B cell (primary cell): ENCODE measurements around the gene CLASP2. TPM values are rescaled to one million over a fixed set of nuclear protein-coding genes. Genes with fewer than 3 reads are reported as not detected.

Experiments
- ATAC-seq: fragments of 200-7000 bp; cut with Tn5 transposase; one replicate; pipeline ENCODE4 v1.10.0; 2021; ENCODE audit warnings: low read depth, mild to moderate bottlenecking, moderate number of reproducible peaks, moderate library complexity
- CTCF ChIA-PET: fragments of 350-600 bp; sonication (Branson Sonifier 250); formaldehyde crosslinking; loops from one replicate; lab custom pipeline; 2021; ENCODE audit warnings: antibody characterized with exemption, inconsistent platforms; lab: Charles Lee
- POLR2A ChIA-PET: fragments of 350-600 bp; sonication (Branson Sonifier 250); formaldehyde crosslinking; loops from one replicate; lab custom pipeline; 2021; ENCODE audit warnings: antibody characterized with exemption; lab: Charles Lee
- DNase-seq: peaks from one replicate; pipeline ENCODE4 v3.0.0; 2013
- H2AFZ ChIP-seq: 2 replicates; pipeline ENCODE4 v1.6.1; 2012; ENCODE audit warnings: mild to moderate bottlenecking, low read depth, low read length; ENCODE audit not compliant: insufficient read depth, poor library complexity, severe bottlenecking
- H3K27ac ChIP-seq, 2 donors: 1 replicate in 1 of 2; 2 replicates in 1 of 2; pipeline ENCODE4 v1.5.1; 2012 to 2013; ENCODE audit warnings: low read length in 2 of 2, mild to moderate bottlenecking in 2 of 2, moderate library complexity in 1 of 2
- H3K27me3 ChIP-seq, 4 experiments: fragments of 200-600 bp in 1 of 4; sonication (generic) in 1 of 4; replicated peaks in 1 of 4; 1 replicate in 2 of 4; 2 replicates in 2 of 4; pipeline versions ENCODE4 v1.6.1 to v1.7.0; 2013 to 2016; ENCODE audit warnings: low read length in 3 of 4, mild to moderate bottlenecking in 2 of 4, mixed read lengths in 1 of 4, moderate library complexity in 1 of 4; ENCODE audit not compliant: insufficient read depth in 4 of 4, control insufficient read depth in 3 of 4; ENCODE audit errors: control extremely low read depth in 1 of 4
- H3K36me3 ChIP-seq, 2 experiments: replicated peaks in 1 of 2; 1 replicate in 1 of 2; 2 replicates in 1 of 2; pipeline versions ENCODE4 v1.6.1 to v1.7.1; 2013; ENCODE audit warnings: low read length in 1 of 2; ENCODE audit not compliant: insufficient read depth in 2 of 2, control insufficient read depth in 1 of 2; ENCODE audit errors: control extremely low read depth in 1 of 2, extremely low read depth in 1 of 2
- H3K4me1 ChIP-seq, 2 donors: fragments of 200-600 bp in 1 of 2; sonication (generic) in 1 of 2; 1 replicate in 1 of 2; 2 replicates in 1 of 2; pipeline versions ENCODE4 v1.5.1 to v1.6.1; 2013 to 2017; ENCODE audit warnings: low read length in 2 of 2; ENCODE audit not compliant: control insufficient read depth in 2 of 2, insufficient read depth in 2 of 2
- H3K4me2 ChIP-seq: replicated peaks from 2 replicates; pipeline ENCODE3; 2012; ENCODE audit warnings: mild to moderate bottlenecking, low read depth, low read length; ENCODE audit not compliant: poor library complexity, severe bottlenecking
- H3K4me3 ChIP-seq, 5 experiments: fragments of 200-600 bp in 1 of 5; sonication (generic) in 1 of 5; 1 replicate in 3 of 5; 2 replicates in 2 of 5; pipeline versions ENCODE4 v1.5.1 to v1.7.0; 2011 to 2016; ENCODE audit warnings: low read length in 4 of 5, mild to moderate bottlenecking in 4 of 5, low read depth in 2 of 5, control low read depth in 1 of 5, moderate library complexity in 1 of 5; ENCODE audit not compliant: insufficient read depth in 1 of 5; ENCODE audit errors: control extremely low read depth in 1 of 5, extremely low read depth in 1 of 5
- H3K79me2 ChIP-seq: fragments of 200-600 bp; sonication (generic); one replicate; pipeline ENCODE4 v1.6.0; 2016; ENCODE audit warnings: low read length; ENCODE audit not compliant: control insufficient read depth, insufficient read depth
- H3K9ac ChIP-seq: fragments of 200-600 bp; sonication (generic); 2 replicates; pipeline ENCODE4 v1.6.1; 2017; ENCODE audit warnings: mild to moderate bottlenecking, low read length, moderate library complexity
- H3K9me3 ChIP-seq, 3 donors: one replicate each; pipeline versions ENCODE4 v1.6.1 to v1.7.1; 2013; ENCODE audit warnings: low read length in 2 of 3; ENCODE audit not compliant: control insufficient read depth in 2 of 3, insufficient read depth in 1 of 3; ENCODE audit errors: control extremely low read depth in 1 of 3
- H4K20me1 ChIP-seq: 2 replicates; pipeline ENCODE4 v1.6.0; 2012; ENCODE audit warnings: mild to moderate bottlenecking, low read length; ENCODE audit not compliant: insufficient read depth, control insufficient read depth, poor library complexity, severe bottlenecking
- H3K27ac Mint-ChIP-seq: one replicate; pipeline ENCODE4 v1.8.0; 2021; ENCODE audit warnings: mixed read lengths
- H3K27me3 Mint-ChIP-seq: one replicate; pipeline ENCODE4 v1.8.0; 2021; ENCODE audit warnings: mixed read lengths
- H3K4me1 Mint-ChIP-seq: one replicate; pipeline ENCODE4 v1.8.0; 2021; ENCODE audit warnings: mixed read lengths
- H3K4me3 Mint-ChIP-seq: one replicate; pipeline ENCODE4 v1.8.0; 2021; ENCODE audit warnings: mixed read lengths
- H3K9me3 Mint-ChIP-seq: one replicate; pipeline ENCODE4 v1.8.0; 2022; ENCODE audit warnings: mixed read lengths; ENCODE audit not compliant: insufficient read depth
- EZH2 ChIP-seq: IDR thresholded peaks from 2 replicates; pipeline ENCODE4 v1.6.1; 2012; ENCODE audit warnings: borderline replicate concordance, low read depth, mild to moderate bottlenecking, moderate library complexity, low read length; ENCODE audit not compliant: insufficient read depth, poor library complexity, severe bottlenecking
- WGBS: methylation state at CpG from one replicate; pipeline ENCODE4 v1.1.5; 2013; ENCODE audit warnings: missing lambda C conversion rate; ENCODE audit not compliant: insufficient coverage; 5-methylcytosine and 5-hydroxymethylcytosine counted together
- intact Hi-C: fragments of 100-400 bp; cut with micrococcal nuclease; formaldehyde crosslinking; loops from one replicate; pipeline ENCODE4 v1.10.0; 2022
- polyA plus RNA-seq: library from polyadenylated mRNA; depleted of rRNA; stranded (reverse); fragments of >200 nt; gene quantifications from 2 replicates; pipeline ENCODE4 v1.2.3, GENCODE V29; 2012
- total RNA-seq, 2 donors: library from RNA; stranded (reverse); fragments of 120-200 nt in 1 of 2; gene quantifications; 1 replicate in 1 of 2; 2 replicates in 1 of 2; pipeline versions ENCODE4 v1.2.3 to v1.2.4, GENCODE V29; 2013 to 2022
- TF ChIP-seq, protein P1 (sequence below): fragments of 200-600 bp; IDR thresholded peaks from one replicate; pipeline ENCODE4 v1.8.0; 2022; ENCODE audit warnings: antibody characterized with exemption, mild to moderate bottlenecking

The CLASP2 gene
- total and polyA plus RNA-seq, 2 donors (not counting 1 experiment from before 2014, with no cell fraction given), result 10.7 to 109 TPM

DNA sequence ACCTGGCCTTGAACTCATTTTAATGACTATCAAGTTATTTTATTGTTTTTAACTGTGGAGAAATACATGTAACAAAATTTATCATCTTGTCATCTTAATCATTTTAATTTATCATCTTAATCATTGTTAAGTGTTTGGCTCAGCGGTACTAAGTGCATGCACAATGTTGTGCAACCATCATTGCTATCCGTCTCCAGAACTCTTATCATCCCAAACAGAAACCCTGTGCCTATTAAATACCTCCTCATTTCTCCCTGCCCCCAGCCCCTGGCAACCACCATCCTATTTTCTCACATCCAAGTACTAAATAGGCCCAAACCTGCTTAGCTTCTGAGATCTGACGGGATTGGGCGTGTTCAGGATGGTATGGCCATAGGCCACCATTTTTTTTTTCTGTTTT is 226.3 kb downstream of the CLASP2 start:
- Mint-ChIP-seq H3K9me3 (no peaks in the 10 kb centered on the region), H3K4me1 (peaks cover 10% of the 10 kb centered on the region), H3K27ac (no peak overlapping the region), H3K4me3 (no peak overlapping the region), H3K27me3 (no peaks in the 10 kb centered on the region)
- Histone ChIP-seq H3K36me3 (no peaks in the 10 kb centered on the region), H4K20me1 (no peaks in the 10 kb centered on the region), H3K9me3 (no peaks in the 10 kb centered on the region), H3K27ac (no peak overlapping the region), H2AFZ (no peak overlapping the region), H3K4me2 (no peak overlapping the region), H3K79me2 (no peaks in the 10 kb centered on the region), H3K27me3 (no peaks in the 10 kb centered on the region), H3K4me3 (no peak overlapping the region), H3K4me1 (peaks cover 6 to 17% of the 10 kb centered on the region in 2 donors), H3K9ac (no peak overlapping the region)
- 100% methylated on average over 3 of the region's 4 CpGs for WGBS
- no peak for DNase-seq
- CTCF ChIA-PET, result no interaction called here
- intact Hi-C loops, result no loop called here
- ATAC-seq, result no peak
- POLR2A ChIA-PET, result no interaction called here
- TF ChIP-seq EZH2, result no peak
- TF ChIP-seq, protein P1, sequence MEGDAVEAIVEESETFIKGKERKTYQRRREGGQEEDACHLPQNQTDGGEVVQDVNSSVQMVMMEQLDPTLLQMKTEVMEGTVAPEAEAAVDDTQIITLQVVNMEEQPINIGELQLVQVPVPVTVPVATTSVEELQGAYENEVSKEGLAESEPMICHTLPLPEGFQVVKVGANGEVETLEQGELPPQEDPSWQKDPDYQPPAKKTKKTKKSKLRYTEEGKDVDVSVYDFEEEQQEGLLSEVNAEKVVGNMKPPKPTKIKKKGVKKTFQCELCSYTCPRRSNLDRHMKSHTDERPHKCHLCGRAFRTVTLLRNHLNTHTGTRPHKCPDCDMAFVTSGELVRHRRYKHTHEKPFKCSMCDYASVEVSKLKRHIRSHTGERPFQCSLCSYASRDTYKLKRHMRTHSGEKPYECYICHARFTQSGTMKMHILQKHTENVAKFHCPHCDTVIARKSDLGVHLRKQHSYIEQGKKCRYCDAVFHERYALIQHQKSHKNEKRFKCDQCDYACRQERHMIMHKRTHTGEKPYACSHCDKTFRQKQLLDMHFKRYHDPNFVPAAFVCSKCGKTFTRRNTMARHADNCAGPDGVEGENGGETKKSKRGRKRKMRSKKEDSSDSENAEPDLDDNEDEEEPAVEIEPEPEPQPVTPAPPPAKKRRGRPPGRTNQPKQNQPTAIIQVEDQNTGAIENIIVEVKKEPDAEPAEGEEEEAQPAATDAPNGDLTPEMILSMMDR, result no peak

DNA sequence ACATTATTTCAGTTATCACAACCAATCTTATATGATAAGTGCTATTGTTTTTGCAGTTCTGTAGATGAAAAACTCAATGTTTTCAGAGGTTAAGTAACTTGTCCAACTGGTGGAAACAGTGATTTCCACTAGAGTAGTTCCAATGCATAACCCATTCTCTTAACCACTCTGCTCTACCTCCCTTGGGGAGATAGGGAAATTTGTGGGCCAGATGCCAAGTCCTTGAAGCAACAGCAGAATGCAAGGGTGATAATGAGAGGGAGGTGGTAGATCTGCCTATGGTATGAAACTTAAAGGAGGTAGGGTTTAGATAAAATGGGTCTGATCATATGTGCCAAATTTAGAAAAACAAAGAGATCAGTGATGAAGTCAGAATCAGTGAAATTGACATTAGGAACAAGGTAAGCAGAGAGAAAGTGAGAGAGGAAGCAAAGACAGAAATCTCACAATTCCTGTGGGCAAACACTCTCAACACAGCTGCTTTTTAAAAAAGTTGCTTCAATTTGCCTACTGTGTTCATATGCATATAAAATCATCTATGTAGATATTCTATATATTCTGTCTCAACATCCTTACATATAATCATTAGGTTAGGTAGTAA is 227.3 kb downstream of the CLASP2 start:
- Histone ChIP-seq H3K9me3 (no peaks in the 10 kb centered on the region), H4K20me1 (no peaks in the 10 kb centered on the region), H3K9ac (no peak overlapping the region), H3K36me3 (no peaks in the 10 kb centered on the region), H3K4me3 (no peak overlapping the region), H3K27ac (no peak overlapping the region), H3K79me2 (no peaks in the 10 kb centered on the region), H3K4me1 (peaks cover 6 to 17% of the 10 kb centered on the region in 2 donors), H3K27me3 (no peaks in the 10 kb centered on the region), H2AFZ (no peak overlapping the region), H3K4me2 (peak overlapping the region; percentile 3)
- Mint-ChIP-seq H3K27ac (no peak overlapping the region), H3K9me3 (no peaks in the 10 kb centered on the region), H3K27me3 (no peaks in the 10 kb centered on the region), H3K4me1 (peaks cover 10% of the 10 kb centered on the region), H3K4me3 (no peak overlapping the region)
- ATAC-seq, result no peak
- intact Hi-C loops, result no loop called here
- CTCF ChIA-PET, result no interaction called here
- no peak for DNase-seq
- TF ChIP-seq EZH2, result no peak
- TF ChIP-seq, protein P1, result no peak
- POLR2A ChIA-PET, result no interaction called here
